HG03575 (cell line): ENCODE measurements around the gene HINT1.
"Not testable (repeated sequence)": the region's sequence is repeated elsewhere in the genome, so short reads cannot be mapped to it uniquely, and the experiment has no call there.

Source experiments
- ATAC-seq: cut with Tn5 transposase; IDR thresholded peaks from one replicate; pipeline ENCODE4 v1.9.1; 2021; ENCODE audit not compliant: unreplicated experiment, insufficient number of reproducible peaks, low FRiP score; ENCODE audit errors: extremely low read depth

HINT1 gene

GRCh38 chr5:131129306-131129705 lies 35.8 kb downstream of the HINT1 start:
- ATAC-seq: no peak

GRCh38 chr5:131127244-131127643 lies 37.8 kb downstream of the HINT1 start:
- ATAC-seq: not testable (repeated sequence)

- no peak for ATAC-seq
Observed at GRCh38 chr5:131114754-131115153, 50.3 kb downstream of the HINT1 start.

GRCh38 chr5:131112424-131112823 lies 52.6 kb downstream of the HINT1 start:
- ATAC-seq: no peak

GRCh38 chr5:131110256-131110594 lies 54.8 kb downstream of the HINT1 start:
- ATAC-seq: no peak

- peak; percentile 77 for ATAC-seq
Observed at GRCh38 chr5:131109540-131110255, 55.4 kb downstream of the HINT1 start.
